HUES64 (cell line): ENCODE measurements around the gene DENND4C.
"Not testable (repeated sequence)": the region's sequence is repeated elsewhere in the genome, so short reads cannot be mapped to it uniquely, and the experiment has no call there.

Experiments
- H3K27ac ChIP-seq: 2 replicates; pipeline ENCODE4 v1.7.0; 2013; ENCODE audit warnings: low read depth, low read length, inconsistent platforms
- H3K27me3 ChIP-seq: 2 replicates; pipeline ENCODE4 v1.6.1; 2013; ENCODE audit warnings: mild to moderate bottlenecking, low read length; ENCODE audit not compliant: insufficient read depth
- H3K36me3 ChIP-seq: 2 replicates; pipeline ENCODE4 v1.6.1; 2013; ENCODE audit warnings: mild to moderate bottlenecking, low read length; ENCODE audit not compliant: insufficient read depth
- H3K4me1 ChIP-seq: 2 replicates; pipeline ENCODE4 v1.6.1; 2013; ENCODE audit warnings: mild to moderate bottlenecking, low read length, moderate library complexity; ENCODE audit not compliant: insufficient read depth
- H3K4me3 ChIP-seq: 2 replicates; pipeline ENCODE4 v1.5.1; 2013; ENCODE audit warnings: mild to moderate bottlenecking, low read length, moderate library complexity
- H3K9ac ChIP-seq: 2 replicates; pipeline ENCODE4 v1.6.1; 2013; ENCODE audit warnings: mild to moderate bottlenecking, low read depth, low read length
- H3K9me3 ChIP-seq: 2 replicates; pipeline ENCODE4 v1.6.1; 2013; ENCODE audit warnings: low read depth, low read length; ENCODE audit not compliant: insufficient read depth
- WGBS: fragments of 150-250, 120-280 bp; methylation state at CpG from one replicate; pipeline ENCODE4 v1.1.7; 2013; ENCODE audit warnings: missing lambda C conversion rate; 5-methylcytosine and 5-hydroxymethylcytosine counted together

DENND4C gene

DNA sequence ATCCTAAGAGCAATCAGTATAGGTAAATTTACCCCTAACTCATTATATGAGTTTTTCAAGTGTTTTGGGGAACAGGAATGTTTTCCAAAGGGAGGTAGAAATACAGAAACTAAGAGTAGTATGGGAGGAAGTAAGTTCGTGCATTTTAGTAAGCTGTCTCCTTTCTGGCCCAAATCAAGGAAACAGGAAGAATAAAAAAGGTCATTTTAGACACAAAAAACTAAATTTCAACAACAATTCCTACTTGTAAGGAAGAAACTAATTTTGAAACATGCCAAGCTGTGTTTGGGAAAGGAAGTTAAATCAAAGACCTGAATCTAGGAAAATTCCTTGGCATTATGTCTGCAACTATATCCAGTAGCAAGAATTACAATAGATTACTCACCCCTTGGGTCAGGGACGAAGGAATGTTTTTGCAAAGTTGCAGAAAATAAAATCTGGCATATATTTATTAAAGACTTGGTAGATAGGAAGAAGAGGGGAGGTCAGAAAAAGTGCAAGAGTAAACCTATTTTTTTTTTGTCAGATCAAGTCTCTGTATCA, 156.1 kb downstream of the DENND4C start:
- H3K27me3 ChIP-seq, result no peaks in the 10 kb centered on the region
- no peak overlapping the region for H3K4me3 ChIP-seq
- H3K9me3 ChIP-seq, result no peaks in the 10 kb centered on the region
- WGBS, result 81% methylated on average over 1 of the region's 2 CpGs
- H3K36me3 ChIP-seq, result no peaks in the 10 kb centered on the region
- H3K27ac ChIP-seq, result no peak overlapping the region
- H3K4me1 ChIP-seq, result no peaks in the 10 kb centered on the region
- H3K9ac ChIP-seq, result no peak overlapping the region

DNA sequence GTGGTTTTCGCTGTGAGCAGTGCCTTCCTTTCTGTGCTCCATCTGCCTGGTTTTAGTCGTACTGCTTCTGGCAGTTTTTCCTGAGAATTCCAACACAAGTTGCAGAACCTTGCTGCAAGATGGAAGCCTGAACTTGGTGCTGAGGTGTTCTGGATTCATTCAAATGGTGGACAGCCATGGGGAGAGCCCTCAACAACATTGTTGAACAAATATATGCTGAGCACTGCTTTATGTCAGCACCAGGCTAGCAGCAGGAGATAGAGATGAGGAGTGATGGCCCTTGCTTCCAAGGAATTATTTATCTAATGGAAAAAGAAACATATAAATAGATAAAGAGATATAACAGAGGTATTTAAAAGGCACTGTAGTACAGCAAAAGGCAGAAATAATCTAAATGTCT, 156.8 kb downstream of the DENND4C start:
- H3K4me1 ChIP-seq, result no peaks in the 10 kb centered on the region
- H3K36me3 ChIP-seq, result no peaks in the 10 kb centered on the region
- no peak overlapping the region for H3K27ac ChIP-seq
- H3K9me3 ChIP-seq, result no peaks in the 10 kb centered on the region
- no peaks in the 10 kb centered on the region for H3K27me3 ChIP-seq
- WGBS, result 92% methylated on average over 2 of the region's 2 CpGs
- no peak overlapping the region for H3K9ac ChIP-seq
- no peak overlapping the region for H3K4me3 ChIP-seq

DNA sequence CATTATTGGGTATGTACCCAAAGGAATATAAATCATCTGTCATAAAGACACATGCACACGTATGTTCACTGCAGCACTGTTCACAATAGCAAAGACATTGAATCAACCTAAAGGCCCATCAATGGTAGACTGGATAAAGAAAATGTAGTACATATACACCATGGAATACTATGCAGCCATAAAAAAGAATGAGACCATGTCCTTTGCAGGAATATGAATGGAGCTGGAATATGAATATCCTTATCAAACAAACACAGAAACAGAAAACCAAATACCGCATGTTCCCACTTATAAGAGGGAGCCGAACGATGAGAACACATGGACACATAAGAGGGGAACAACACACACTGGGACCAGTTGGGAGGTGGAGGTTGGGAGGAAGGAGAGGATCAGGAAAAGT, 159.0 kb downstream of the DENND4C start:
- not testable (repeated sequence) for H3K4me3 ChIP-seq, H3K4me1 ChIP-seq, H3K9me3 ChIP-seq, H3K27me3 ChIP-seq, H3K27ac ChIP-seq, H3K9ac ChIP-seq, H3K36me3 ChIP-seq
- 96% methylated on average over 4 of the region's 4 CpGs for WGBS

DNA sequence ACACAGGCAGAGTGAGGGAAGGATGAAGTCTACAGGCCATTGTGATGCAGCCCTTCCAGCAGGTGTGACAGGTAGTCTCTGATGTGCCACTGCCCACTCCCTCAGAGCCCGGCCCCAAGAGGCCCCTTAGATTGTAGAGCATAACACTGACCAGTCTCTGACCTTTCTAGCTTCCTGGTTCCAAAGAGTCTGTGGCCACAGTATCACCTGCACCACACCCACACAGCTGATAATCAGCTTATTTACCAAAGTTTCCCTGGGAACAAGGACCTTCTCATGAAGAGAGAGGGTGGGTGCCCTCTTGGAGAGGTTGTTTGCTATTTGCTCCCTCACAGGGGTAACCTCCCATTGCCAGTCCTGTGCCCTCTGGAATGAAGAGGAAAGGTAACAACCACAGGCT, 167.4 kb downstream of the DENND4C start:
- Histone ChIP-seq H3K27me3 (no peaks in the 10 kb centered on the region), H3K9ac (no peak overlapping the region), H3K4me3 (no peak overlapping the region), H3K36me3 (no peaks in the 10 kb centered on the region), H3K27ac (no peak overlapping the region), H3K9me3 (peaks cover 3% of the 10 kb centered on the region; the same call in 1 of the 2 replicates), H3K4me1 (no peaks in the 10 kb centered on the region)
- WGBS, result 74% methylated on average over 1 of the region's 1 CpG

DNA sequence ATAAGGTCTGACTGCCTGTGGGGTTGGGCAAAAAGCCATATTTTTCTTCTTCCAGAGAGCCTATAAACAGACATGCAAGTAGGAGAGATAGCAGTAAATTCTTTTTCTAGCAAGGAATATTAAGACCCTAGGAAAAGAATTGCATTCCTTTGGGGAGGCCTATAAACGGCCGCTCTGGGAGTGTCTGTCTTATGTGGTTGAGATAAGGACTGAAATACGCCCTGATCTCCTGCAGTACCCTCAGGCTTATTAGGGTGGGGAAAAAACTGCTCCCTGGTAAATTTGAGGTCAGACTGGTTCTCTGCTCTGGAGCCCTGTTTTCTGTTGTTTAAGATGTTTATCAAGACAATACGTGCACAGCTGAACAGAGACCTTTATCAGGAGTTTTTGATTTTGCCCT, 172.7 kb downstream of the DENND4C start:
- 90% methylated on average over 4 of the region's 4 CpGs for WGBS

DNA sequence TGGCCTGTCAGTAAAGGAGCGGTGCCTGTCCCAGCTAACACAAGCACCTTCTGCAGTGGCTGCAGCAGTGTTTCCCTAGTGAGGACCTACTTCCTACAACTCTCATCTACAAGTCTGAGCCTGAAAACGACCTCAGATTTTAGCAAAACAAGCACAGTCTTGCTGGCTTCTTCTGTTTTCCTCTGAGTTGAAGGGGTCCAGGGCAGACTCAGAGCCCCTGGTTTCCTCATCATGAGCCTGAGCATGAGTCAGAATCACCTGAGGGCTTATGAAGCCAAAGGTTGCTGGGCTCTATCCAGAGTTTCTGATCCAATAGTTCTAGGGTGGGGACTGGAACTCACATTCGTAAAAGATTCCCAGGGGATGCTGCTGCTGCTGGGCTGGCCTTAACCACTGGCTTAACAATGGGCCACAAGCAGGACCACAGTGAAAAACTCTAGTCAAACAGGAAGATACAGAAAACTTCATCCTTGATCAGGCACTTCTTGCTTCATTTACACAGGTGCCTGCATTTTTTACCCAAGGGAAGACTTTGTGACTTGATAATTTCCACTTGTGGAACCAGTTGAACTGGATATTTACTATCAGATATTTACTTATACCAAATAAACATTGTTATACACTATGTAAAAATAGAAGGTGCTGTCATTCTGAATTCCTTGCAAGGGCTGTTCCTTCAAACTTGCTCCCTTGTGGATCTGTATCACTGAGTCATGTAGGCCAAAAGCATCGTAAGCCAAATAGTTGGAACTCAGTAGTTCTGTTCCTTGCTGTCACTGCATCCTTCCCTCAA, 174.0 kb downstream of the DENND4C start:
- Histone ChIP-seq H3K4me1 (no peaks in the 10 kb centered on the region), H3K9ac (no peak overlapping the region), H3K27me3 (peaks cover 9% of the 10 kb centered on the region), H3K9me3 (peaks cover 5% of the 10 kb centered on the region; the same call in 1 of the 2 replicates), H3K4me3 (no peak overlapping the region), H3K27ac (no peak overlapping the region), H3K36me3 (no peaks in the 10 kb centered on the region)
- WGBS, result 84% methylated on average over 4 of the region's 4 CpGs

More for the DNA sequence above, 172.7 kb downstream of the DENND4C start:
- H3K4me1 ChIP-seq, H3K27ac ChIP-seq, H3K9ac ChIP-seq, H3K36me3 ChIP-seq, H3K4me3 ChIP-seq, H3K27me3 ChIP-seq, H3K9me3 ChIP-seq: not testable (repeated sequence)

DNA sequence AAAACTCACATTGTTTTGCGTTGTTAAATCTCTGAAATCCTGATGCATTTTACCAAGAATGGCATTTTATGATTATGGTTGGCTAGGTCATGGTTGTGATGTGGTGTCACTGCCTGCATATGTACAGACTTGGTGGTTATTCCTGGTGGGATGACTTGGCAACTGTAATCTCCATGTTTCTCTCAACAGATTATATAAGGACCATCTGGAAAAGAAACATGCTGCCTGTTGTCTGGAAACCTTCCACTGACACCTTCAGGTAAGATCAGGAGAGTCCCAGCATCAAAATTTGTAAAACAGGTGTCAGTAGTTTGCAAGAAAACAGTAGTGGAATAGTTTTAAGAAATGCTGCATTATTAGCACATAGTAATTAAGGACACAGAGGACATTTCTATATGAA, 175.3 kb downstream of the DENND4C start:
- H3K9ac ChIP-seq, result no peak overlapping the region
- no peaks in the 10 kb centered on the region; the same call in 1 of the 2 replicates for H3K4me1 ChIP-seq
- H3K9me3 ChIP-seq, result peaks cover 5% of the 10 kb centered on the region; the same call in 1 of the 2 replicates
- no peak overlapping the region for H3K4me3 ChIP-seq
- no peaks in the 10 kb centered on the region for H3K36me3 ChIP-seq
- 100% methylated on average over 1 of the region's 1 CpG for WGBS
- no peak overlapping the region for H3K27ac ChIP-seq
- peaks cover 9% of the 10 kb centered on the region for H3K27me3 ChIP-seq

DNA sequence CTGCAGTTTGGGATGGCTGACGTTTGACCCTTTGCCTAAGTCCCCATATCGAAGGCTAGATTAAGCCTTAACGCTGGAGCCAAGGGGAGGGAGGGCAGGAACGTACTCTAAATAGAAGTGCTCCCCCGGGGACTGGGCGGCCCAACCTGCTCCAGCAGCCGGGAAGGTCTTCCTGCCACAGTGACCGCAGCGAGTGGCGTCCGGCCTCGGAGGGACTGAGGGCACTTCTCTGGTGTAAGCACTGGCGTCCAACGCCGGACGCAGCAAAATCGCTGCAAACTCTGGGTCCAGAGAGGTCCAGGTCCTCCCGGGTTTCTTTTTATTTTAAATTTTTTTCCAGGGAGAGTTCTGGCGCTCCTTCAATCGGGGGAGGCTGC, 177.8 kb downstream of the DENND4C start:
- Histone ChIP-seq H3K9me3 (peaks cover 2% of the 10 kb centered on the region; the same call in 1 of the 2 replicates), H3K9ac (no peak overlapping the region), H3K36me3 (peaks cover 5% of the 10 kb centered on the region; the same call in 1 of the 2 replicates), H3K4me1 (no peaks in the 10 kb centered on the region; the same call in 1 of the 2 replicates), H3K27me3 (peaks cover 9% of the 10 kb centered on the region), H3K27ac (no peak overlapping the region), H3K4me3 (peak overlapping the region; percentile 62)
- WGBS, result 21% methylated on average over 20 of the region's 20 CpGs

DNA sequence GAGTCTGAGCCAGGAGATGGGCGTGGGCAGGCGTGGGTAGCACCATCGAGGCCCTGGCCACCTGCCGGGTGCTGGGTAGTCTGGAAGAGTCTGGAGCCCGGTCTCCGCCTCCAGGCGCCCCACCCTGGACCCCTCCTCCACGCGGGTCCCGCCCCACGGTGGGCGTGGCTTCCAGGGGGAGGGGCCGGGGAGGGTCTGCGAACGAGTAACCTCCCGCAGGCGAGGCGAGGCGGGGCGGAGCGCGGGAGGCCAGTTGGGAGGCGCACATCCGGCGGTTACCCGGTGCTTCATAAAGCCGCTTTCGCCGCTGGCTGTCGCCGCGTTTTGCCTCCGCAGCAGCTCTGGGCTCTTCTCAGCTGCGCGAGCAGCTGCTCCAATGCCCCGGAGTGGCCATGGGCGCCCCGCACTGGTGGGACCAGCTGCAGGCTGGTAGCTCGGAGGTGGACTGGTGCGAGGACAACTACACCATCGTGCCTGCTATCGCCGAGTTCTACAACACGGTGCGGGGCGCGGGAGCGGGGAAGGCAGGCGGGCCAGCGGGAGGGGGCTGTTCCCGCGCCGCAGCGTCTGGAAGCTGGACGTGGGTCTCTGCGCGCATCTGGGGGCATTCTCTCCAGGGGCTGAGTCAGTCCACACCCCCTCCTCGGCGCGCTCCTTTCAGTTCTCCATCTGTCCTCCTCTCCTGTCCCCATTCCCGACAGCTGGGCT, 178.4 kb downstream of the DENND4C start, which contains the start of gene ACER2:
Gene ACER2, plus strand, starts transcription at position 317 of the 708 bp plus-strand sequence. Its CDS starts 76 bp downstream, at position 393.
- Histone ChIP-seq H3K27ac (peak within 1 kb of the TSS; percentile 89), H3K36me3 (peaks cover 5% of the 10 kb centered on the region; the same call in 1 of the 2 replicates), H3K4me1 (peaks cover 4% of the 10 kb centered on the region; the same call in 1 of the 2 replicates), H3K9ac (peak within 1 kb of the TSS; percentile 70), H3K4me3 (peak within 1 kb of the TSS; percentile 62), H3K9me3 (peaks cover under 1% of the 10 kb centered on the region; the same call in 1 of the 2 replicates), H3K27me3 (peaks cover 9% of the 10 kb centered on the region)
- WGBS, result under 1% methylated on average over 61 of the region's 61 CpGs

DNA sequence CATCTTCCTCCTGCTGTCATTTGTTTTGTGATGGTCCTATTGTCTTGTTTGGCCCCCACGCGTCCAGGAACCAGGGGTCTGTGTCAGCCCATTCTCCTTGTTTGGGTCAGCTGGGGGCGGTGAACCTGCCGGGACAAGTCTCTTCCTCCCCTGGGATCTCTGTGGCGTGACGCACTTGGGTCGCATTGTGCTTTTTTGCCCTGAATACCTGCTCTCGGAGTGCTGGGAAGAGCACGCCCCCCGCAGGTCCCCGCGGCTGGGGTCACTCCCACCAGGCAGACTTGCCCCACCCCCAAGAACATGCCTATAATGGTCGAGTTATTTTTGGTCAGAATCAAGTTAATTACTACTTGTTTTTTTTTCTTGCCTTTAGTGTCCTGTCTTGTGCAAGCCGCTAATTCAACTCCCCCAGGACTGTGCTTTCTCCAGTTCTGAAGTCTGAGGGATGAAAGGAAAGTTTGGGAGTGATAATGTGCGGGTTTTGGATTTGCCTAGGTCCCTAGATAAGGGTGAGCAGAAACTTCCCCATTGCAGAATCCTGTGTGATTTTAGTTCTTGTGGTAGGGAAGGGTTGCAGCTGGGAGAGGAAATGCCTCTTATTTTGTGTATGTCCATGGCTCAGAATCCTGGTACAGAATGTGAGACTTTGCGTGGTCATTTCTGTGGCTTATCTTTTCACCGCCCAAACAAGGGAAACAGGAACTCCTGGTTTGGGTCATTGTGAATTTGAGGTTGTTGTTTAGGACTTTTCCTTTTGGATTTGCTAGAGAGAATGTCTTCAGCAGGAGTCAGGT, 179.1 kb downstream of the DENND4C start:
- peak overlapping the region; percentile 89; the same call in 1 of the 2 replicates for H3K27ac ChIP-seq
- peaks cover 9% of the 10 kb centered on the region for H3K27me3 ChIP-seq
- peaks cover 8% of the 10 kb centered on the region; the same call in 1 of the 2 replicates for H3K4me1 ChIP-seq
- WGBS, result 12% methylated on average over 17 of the region's 17 CpGs
- H3K36me3 ChIP-seq, result peaks cover 5% of the 10 kb centered on the region; the same call in 1 of the 2 replicates
- H3K4me3 ChIP-seq, result peak overlapping the region; percentile 62
- H3K9ac ChIP-seq, result peak overlapping the region; percentile 70
- no peaks in the 10 kb centered on the region for H3K9me3 ChIP-seq
